ENCODE data around the gene CBLN3.
"Not testable (repeated sequence)": the region's sequence is repeated elsewhere in the genome, so short reads cannot be mapped to it uniquely, and the experiment has no call there.

Gene CBLN3

DNA sequence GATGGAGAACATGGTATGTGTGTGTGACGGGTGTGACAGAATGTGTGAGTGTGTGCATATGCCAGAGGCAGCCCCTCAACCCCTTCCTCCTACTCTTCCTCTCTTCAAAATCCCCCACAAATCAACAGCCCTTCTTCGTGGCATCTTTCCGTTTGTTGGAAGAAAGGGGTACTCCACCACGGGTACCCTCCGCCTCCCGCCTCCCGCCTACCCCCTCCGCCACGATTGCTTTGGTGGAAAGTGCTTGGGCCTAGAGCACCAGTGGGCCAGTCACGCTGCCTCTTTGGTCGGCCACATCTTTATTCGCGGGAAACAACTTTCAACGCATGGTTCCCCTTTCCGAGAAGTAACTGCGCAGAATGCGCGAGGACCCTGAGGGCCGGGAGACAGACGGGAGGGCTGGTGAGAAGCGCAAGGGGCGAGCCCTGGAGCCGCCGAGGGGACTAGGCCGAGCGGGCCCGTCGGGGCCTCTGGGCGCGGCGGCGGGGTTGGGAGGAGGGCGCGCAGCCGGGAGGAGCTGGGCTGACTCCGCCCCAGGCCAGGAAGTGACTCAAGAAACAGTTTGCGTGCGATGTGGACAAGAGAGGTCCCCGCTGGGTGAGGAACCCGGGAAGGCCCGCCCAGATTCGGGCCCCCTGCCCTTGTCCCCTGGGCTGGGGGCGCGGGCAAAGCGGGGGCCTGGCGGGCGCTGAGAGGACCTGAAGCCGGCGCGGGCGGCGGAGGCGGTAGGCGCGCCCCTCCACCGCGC, at the start of gene CBLN3, which contains the start of gene KHNYN:
Gene CBLN3, minus strand, starts transcription at position 274 of the 748 bp plus-strand sequence. CDS start 614 bp downstream, outside the sequence.
Gene KHNYN, plus strand, starts transcription at position 560 of the 748 bp plus-strand sequence. CDS start 777 bp downstream, outside the sequence.
- Histone ChIP-seq H3K27me3 (ENCODE audit: insufficient read depth, low read length) (no peaks in the 10 kb centered on the region), H3K27ac (ENCODE audit: low read depth, low read length, poor library complexity, severe bottlenecking) (peak within 1 kb of the TSS; percentile 86), H3K9me2 (ENCODE audit: low read depth, low read length) (no peaks in the 10 kb centered on the region), H3K4me1 (ENCODE audit: insufficient read depth, low read length, severe bottlenecking) (peaks cover 40% of the 10 kb centered on the region), H3K9me3 (ENCODE audit: low read length) (no peaks in the 10 kb centered on the region), H3K4me2 (ENCODE audit: low read length) (peak within 1 kb of the TSS; percentile 84), H4K20me1 (ENCODE audit: insufficient read depth, low read length) (no peaks in the 10 kb centered on the region), H3K4me3 (ENCODE audit: low read depth, low read length, poor library complexity, severe bottlenecking) (peak within 1 kb of the TSS; percentile 76), H3F3A (ENCODE audit: insufficient read depth, low read length) (no peaks in the 10 kb centered on the region), H3K9ac (ENCODE audit: low read length) (peak within 1 kb of the TSS; percentile 80), H2AFZ (ENCODE audit: low read length) (no peak within 1 kb of the TSS), H3K36me3 (ENCODE audit: insufficient read depth, low read length) (peaks cover 22% of the 10 kb centered on the region), H3K79me2 (ENCODE audit: insufficient read depth, low read length) (no peaks in the 10 kb centered on the region)
- no peak for TF ChIP-seq EZH2 (IDR thresholded peaks at IDR 0.05; ENCODE audit: borderline replicate concordance, low read length)
- TF ChIP-seq, protein P1, sequence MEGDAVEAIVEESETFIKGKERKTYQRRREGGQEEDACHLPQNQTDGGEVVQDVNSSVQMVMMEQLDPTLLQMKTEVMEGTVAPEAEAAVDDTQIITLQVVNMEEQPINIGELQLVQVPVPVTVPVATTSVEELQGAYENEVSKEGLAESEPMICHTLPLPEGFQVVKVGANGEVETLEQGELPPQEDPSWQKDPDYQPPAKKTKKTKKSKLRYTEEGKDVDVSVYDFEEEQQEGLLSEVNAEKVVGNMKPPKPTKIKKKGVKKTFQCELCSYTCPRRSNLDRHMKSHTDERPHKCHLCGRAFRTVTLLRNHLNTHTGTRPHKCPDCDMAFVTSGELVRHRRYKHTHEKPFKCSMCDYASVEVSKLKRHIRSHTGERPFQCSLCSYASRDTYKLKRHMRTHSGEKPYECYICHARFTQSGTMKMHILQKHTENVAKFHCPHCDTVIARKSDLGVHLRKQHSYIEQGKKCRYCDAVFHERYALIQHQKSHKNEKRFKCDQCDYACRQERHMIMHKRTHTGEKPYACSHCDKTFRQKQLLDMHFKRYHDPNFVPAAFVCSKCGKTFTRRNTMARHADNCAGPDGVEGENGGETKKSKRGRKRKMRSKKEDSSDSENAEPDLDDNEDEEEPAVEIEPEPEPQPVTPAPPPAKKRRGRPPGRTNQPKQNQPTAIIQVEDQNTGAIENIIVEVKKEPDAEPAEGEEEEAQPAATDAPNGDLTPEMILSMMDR (IDR thresholded peaks at IDR 0.05; ENCODE audit: low read length): no peak

DNA sequence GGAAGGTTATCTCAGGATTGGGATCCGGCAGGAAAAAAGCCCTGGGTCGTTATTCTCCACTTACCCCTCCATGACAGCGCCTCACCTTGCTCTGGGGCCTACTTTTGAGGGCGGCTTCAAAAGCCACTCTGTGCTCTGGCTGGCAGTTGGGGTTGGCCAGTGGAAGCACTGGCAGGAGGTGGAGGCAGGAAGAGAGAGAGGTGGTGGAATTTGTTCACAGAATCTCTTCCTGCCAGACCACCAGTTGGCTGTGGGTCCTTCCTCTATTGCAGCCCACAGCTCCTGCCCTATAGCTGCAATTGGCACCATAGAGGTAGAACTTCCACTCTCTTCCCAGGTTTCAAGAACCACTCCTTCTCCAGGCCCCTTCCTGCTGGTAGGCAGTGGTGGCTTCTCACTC, 45.8 kb upstream of the CBLN3 start:
- Histone ChIP-seq H3F3A (ENCODE audit: insufficient read depth, low read length) (no peaks in the 10 kb centered on the region), H3K9me3 (ENCODE audit: low read length) (no peaks in the 10 kb centered on the region), H3K27me3 (ENCODE audit: insufficient read depth, low read length) (no peaks in the 10 kb centered on the region), H3K4me1 (ENCODE audit: insufficient read depth, low read length, severe bottlenecking) (no peaks in the 10 kb centered on the region), H3K36me3 (ENCODE audit: insufficient read depth, low read length) (no peaks in the 10 kb centered on the region; the same call in 1 of the 2 replicates), H3K9me2 (ENCODE audit: low read depth, low read length) (no peaks in the 10 kb centered on the region), H2AFZ (ENCODE audit: low read length) (no peak overlapping the region), H3K4me3 (ENCODE audit: low read depth, low read length, poor library complexity, severe bottlenecking) (no peak overlapping the region), H3K9ac (ENCODE audit: low read length) (no peak overlapping the region), H3K79me2 (ENCODE audit: insufficient read depth, low read length) (no peaks in the 10 kb centered on the region), H4K20me1 (ENCODE audit: insufficient read depth, low read length) (no peaks in the 10 kb centered on the region), H3K4me2 (ENCODE audit: low read length) (no peak overlapping the region), H3K27ac (ENCODE audit: low read depth, low read length, poor library complexity, severe bottlenecking) (no peak overlapping the region)
- TF ChIP-seq, protein P1 (IDR thresholded peaks at IDR 0.05; ENCODE audit: low read length): no peak
- TF ChIP-seq EZH2 (IDR thresholded peaks at IDR 0.05; ENCODE audit: borderline replicate concordance, low read length): no peak

DNA sequence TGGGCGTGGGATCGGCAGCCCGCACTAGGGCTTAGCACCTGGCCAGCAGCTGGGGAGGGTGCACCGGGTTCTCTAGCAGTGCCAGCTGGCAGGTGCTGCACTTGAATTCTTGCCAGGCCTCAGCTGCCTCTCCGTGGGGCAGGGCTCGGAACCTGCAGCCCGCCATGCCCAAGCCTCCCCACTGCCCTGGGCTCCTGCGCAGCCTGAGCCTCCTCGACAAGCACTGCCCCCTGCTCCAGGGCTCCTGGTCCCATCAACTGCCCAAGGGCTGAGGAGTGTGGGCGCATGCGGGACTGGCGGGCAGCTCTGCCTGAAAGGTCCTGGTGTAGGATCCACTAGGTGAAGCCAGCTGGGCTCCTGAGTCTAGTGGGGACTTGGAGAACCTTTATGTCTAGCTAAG, 43.7 kb upstream of the CBLN3 start:
- no peaks in the 10 kb centered on the region; the same call in 1 of the 2 replicates for H3K36me3 ChIP-seq (ENCODE audit: insufficient read depth, low read length)
- H3K27me3 ChIP-seq (ENCODE audit: insufficient read depth, low read length): no peaks in the 10 kb centered on the region
- H2AFZ ChIP-seq (ENCODE audit: low read length): no peak overlapping the region
- H3K4me1 ChIP-seq (ENCODE audit: insufficient read depth, low read length, severe bottlenecking): no peaks in the 10 kb centered on the region
- no peak overlapping the region for H3K4me2 ChIP-seq (ENCODE audit: low read length)
- no peaks in the 10 kb centered on the region for H3K79me2 ChIP-seq (ENCODE audit: insufficient read depth, low read length)
- H3K4me3 ChIP-seq (ENCODE audit: low read depth, low read length, poor library complexity, severe bottlenecking): no peak overlapping the region
- H3F3A ChIP-seq (ENCODE audit: insufficient read depth, low read length): no peaks in the 10 kb centered on the region
- H3K9me3 ChIP-seq (ENCODE audit: low read length): no peaks in the 10 kb centered on the region
- H3K9ac ChIP-seq (ENCODE audit: low read length): no peak overlapping the region
- no peak overlapping the region for H3K27ac ChIP-seq (ENCODE audit: low read depth, low read length, poor library complexity, severe bottlenecking)
- no peak for TF ChIP-seq EZH2 (IDR thresholded peaks at IDR 0.05; ENCODE audit: borderline replicate concordance, low read length)
- H4K20me1 ChIP-seq (ENCODE audit: insufficient read depth, low read length): no peaks in the 10 kb centered on the region
- no peaks in the 10 kb centered on the region for H3K9me2 ChIP-seq (ENCODE audit: low read depth, low read length)

DNA sequence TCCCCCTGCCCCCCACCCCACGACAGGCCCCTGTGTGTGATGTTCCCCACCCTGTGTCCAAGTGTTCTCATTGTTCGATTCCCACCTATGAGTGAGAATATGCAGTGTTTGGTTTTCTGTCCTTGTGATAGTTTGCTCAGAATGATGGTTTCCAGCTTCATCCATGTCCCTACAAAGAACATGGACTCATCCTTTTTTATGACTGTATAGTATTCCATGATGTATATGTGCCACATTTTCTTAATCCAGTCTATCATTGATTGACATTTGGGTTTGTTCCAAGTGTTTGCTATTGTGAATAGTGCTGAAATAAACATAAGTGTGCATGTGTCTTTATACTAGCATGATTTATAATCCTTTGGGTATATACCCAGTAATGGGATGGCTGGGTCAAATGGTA, 41.0 kb upstream of the CBLN3 start:
- not testable (repeated sequence) for H3K9me3 ChIP-seq (ENCODE audit: low read length)

More for the DNA sequence above, 41.0 kb upstream of the CBLN3 start:
- H3K9me2 ChIP-seq (ENCODE audit: low read depth, low read length); H3K36me3 ChIP-seq (ENCODE audit: insufficient read depth, low read length); H3K4me3 ChIP-seq (ENCODE audit: low read depth, low read length, poor library complexity, severe bottlenecking); H3K4me2 ChIP-seq (ENCODE audit: low read length); H2AFZ ChIP-seq (ENCODE audit: low read length); H3K27me3 ChIP-seq (ENCODE audit: insufficient read depth, low read length); H3K9ac ChIP-seq (ENCODE audit: low read length); H3F3A ChIP-seq (ENCODE audit: insufficient read depth, low read length); H3K79me2 ChIP-seq (ENCODE audit: insufficient read depth, low read length); H3K4me1 ChIP-seq (ENCODE audit: insufficient read depth, low read length, severe bottlenecking); H4K20me1 ChIP-seq (ENCODE audit: insufficient read depth, low read length); H3K27ac ChIP-seq (ENCODE audit: low read depth, low read length, poor library complexity, severe bottlenecking): not testable (repeated sequence)

Data from OCI-LY1 (cell line).